HepG2 (cell line): Measurements from ENCODE around the gene BLMH. TPM values are rescaled to one million over a fixed set of nuclear protein-coding genes. Genes with fewer than 3 reads are reported as not detected.

Experiments
- HIVEP1 ChIP-seq: sonication (generic); formaldehyde crosslinking; IDR thresholded peaks from 2 replicates; pipeline ENCODE4 v1.4.0; 2020; ENCODE audit warnings: mild to moderate bottlenecking, missing genetic modification reagents
- KAT7 ChIP-seq: IDR thresholded peaks from 2 replicates; pipeline ENCODE4 v1.6.1; 2018; ENCODE audit warnings: borderline replicate concordance, missing compliant biosample characterization
- KMT2A ChIP-seq: sonication (generic); formaldehyde crosslinking; IDR thresholded peaks from 2 replicates; pipeline ENCODE4 v1.4.0; 2020; ENCODE audit warnings: missing genetic modification reagents
- PHF21A ChIP-seq: sonication (generic); formaldehyde crosslinking; IDR thresholded peaks from 2 replicates; pipeline ENCODE4 v1.5.0; 2020; ENCODE audit warnings: mild to moderate bottlenecking, missing genetic modification reagents
- RXRB ChIP-seq: IDR thresholded peaks from 2 replicates; pipeline ENCODE4 v1.6.1; 2016; ENCODE audit warnings: borderline replicate concordance, missing genetic modification reagents, missing compliant biosample characterization
- USF2 ChIP-seq, 2 experiments: sonication (generic) in 1 of 2; formaldehyde crosslinking in 1 of 2; IDR thresholded peaks; 2 replicates each; pipeline versions ENCODE4 v1.5.1 to v1.6.1; 2011 to 2020; ENCODE audit warnings: borderline replicate concordance in 1 of 2, low read depth in 1 of 2, low read length in 1 of 2, mild to moderate bottlenecking in 1 of 2, missing genetic modification reagents in 1 of 2, moderate library complexity in 1 of 2
- ZBTB20 ChIP-seq: sonication (generic); formaldehyde crosslinking; IDR thresholded peaks from 2 replicates; pipeline ENCODE4 v1.8.1; 2023; ENCODE audit warnings: missing genetic modification reagents, low read depth, mild to moderate bottlenecking, borderline replicate concordance
- ZFP1 ChIP-seq: IDR thresholded peaks from 2 replicates; pipeline ENCODE4 v1.6.1; 2016
- polyA plus RNA-seq, 8 experiments: library from polyadenylated mRNA; depleted of rRNA in 3 of 8; stranded (reverse) in 7 of 8; unstranded in 1 of 8; fragments of >200 nt; fragmentation: Illumina TruSeq in 4 of 8; extraction: Trizol in 4 of 8; gene quantifications; 2 replicates each; pipeline versions ENCODE4 v1.2.1 to v1.2.3, GENCODE V29; 2011 to 2016; ENCODE audit warnings: low read depth in 4 of 8, missing spikeins in 1 of 8, mixed read lengths in 1 of 8; ENCODE audit not compliant: insufficient read depth in 1 of 8
- total RNA-seq, 5 experiments: library from RNA; depleted of rRNA; stranded (reverse); fragments of >200 nt; fragmentation: Illumina TruSeq; extraction: Trizol; gene quantifications; 2 replicates each; pipeline ENCODE4 v1.2.3, GENCODE V29; 2016; ENCODE audit warnings: low read depth in 1 of 5
- TF ChIP-seq, protein P1 (sequence below): sonication (generic); formaldehyde crosslinking; IDR thresholded peaks from 2 replicates; pipeline ENCODE4 v1.5.1; 2020; ENCODE audit warnings: mild to moderate bottlenecking, moderate library complexity, missing genetic modification reagents
- TF ChIP-seq, protein P2 (sequence below): sonication (generic); formaldehyde crosslinking; IDR thresholded peaks from 2 replicates; pipeline ENCODE4 v1.4.0; 2020; ENCODE audit warnings: missing genetic modification reagents
- TF ChIP-seq, protein P3 (sequence below): sonication (generic); formaldehyde crosslinking; IDR thresholded peaks from 2 replicates; pipeline ENCODE4 v1.4.0; 2020; ENCODE audit warnings: mild to moderate bottlenecking, missing genetic modification reagents
- TF ChIP-seq, protein P4 (sequence below): sonication (generic); formaldehyde crosslinking; IDR thresholded peaks from 2 replicates; pipeline ENCODE4 v1.4.0; 2020; ENCODE audit warnings: missing genetic modification reagents

Gene BLMH
- total and polyA plus RNA-seq, 2 of the 13 experiments (the other 11 are each of a cell fraction or from before 2014, with no cell fraction given), result 12.1 to 41.0 TPM

GRCh38 chr17:30337393-30337999 lies 45.8 kb upstream of the BLMH start (continued):
- TF ChIP-seq, protein P1, sequence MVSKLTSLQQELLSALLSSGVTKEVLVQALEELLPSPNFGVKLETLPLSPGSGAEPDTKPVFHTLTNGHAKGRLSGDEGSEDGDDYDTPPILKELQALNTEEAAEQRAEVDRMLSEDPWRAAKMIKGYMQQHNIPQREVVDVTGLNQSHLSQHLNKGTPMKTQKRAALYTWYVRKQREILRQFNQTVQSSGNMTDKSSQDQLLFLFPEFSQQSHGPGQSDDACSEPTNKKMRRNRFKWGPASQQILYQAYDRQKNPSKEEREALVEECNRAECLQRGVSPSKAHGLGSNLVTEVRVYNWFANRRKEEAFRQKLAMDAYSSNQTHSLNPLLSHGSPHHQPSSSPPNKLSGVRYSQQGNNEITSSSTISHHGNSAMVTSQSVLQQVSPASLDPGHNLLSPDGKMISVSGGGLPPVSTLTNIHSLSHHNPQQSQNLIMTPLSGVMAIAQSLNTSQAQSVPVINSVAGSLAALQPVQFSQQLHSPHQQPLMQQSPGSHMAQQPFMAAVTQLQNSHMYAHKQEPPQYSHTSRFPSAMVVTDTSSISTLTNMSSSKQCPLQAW (CRISPR knock-in tag), result peak; percentile 92
- TF ChIP-seq, protein P2, sequence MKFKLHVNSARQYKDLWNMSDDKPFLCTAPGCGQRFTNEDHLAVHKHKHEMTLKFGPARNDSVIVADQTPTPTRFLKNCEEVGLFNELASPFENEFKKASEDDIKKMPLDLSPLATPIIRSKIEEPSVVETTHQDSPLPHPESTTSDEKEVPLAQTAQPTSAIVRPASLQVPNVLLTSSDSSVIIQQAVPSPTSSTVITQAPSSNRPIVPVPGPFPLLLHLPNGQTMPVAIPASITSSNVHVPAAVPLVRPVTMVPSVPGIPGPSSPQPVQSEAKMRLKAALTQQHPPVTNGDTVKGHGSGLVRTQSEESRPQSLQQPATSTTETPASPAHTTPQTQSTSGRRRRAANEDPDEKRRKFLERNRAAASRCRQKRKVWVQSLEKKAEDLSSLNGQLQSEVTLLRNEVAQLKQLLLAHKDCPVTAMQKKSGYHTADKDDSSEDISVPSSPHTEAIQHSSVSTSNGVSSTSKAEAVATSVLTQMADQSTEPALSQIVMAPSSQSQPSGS (CRISPR knock-in tag), result 0 out of 2 replicates have a peak, but pooled peaks have one; percentile 54
- TF ChIP-seq USF2 (IDR thresholded peaks at IDR 0.05; ENCODE audit: low read depth, low read length) (no peak), USF2 (CRISPR knock-in tag; IDR thresholded peaks at IDR 0.05; ENCODE audit: borderline replicate concordance) (peak; percentile 48; the same call in 1 of the 2 replicates), HIVEP1 (CRISPR knock-in tag) (0 out of 2 replicates have a peak, but pooled peaks have one; percentile 12), ZFP1 (no peak), PHF21A (CRISPR knock-in tag) (peak; percentile 86), KAT7 (no peak), KMT2A (CRISPR knock-in tag) (0 out of 2 replicates have a peak, but pooled peaks have one; percentile 32), ZBTB20 (CRISPR knock-in tag) (peak; percentile 19; the same call in 1 of the 2 replicates), RXRB (peak; percentile 90)
- TF ChIP-seq, protein P3, sequence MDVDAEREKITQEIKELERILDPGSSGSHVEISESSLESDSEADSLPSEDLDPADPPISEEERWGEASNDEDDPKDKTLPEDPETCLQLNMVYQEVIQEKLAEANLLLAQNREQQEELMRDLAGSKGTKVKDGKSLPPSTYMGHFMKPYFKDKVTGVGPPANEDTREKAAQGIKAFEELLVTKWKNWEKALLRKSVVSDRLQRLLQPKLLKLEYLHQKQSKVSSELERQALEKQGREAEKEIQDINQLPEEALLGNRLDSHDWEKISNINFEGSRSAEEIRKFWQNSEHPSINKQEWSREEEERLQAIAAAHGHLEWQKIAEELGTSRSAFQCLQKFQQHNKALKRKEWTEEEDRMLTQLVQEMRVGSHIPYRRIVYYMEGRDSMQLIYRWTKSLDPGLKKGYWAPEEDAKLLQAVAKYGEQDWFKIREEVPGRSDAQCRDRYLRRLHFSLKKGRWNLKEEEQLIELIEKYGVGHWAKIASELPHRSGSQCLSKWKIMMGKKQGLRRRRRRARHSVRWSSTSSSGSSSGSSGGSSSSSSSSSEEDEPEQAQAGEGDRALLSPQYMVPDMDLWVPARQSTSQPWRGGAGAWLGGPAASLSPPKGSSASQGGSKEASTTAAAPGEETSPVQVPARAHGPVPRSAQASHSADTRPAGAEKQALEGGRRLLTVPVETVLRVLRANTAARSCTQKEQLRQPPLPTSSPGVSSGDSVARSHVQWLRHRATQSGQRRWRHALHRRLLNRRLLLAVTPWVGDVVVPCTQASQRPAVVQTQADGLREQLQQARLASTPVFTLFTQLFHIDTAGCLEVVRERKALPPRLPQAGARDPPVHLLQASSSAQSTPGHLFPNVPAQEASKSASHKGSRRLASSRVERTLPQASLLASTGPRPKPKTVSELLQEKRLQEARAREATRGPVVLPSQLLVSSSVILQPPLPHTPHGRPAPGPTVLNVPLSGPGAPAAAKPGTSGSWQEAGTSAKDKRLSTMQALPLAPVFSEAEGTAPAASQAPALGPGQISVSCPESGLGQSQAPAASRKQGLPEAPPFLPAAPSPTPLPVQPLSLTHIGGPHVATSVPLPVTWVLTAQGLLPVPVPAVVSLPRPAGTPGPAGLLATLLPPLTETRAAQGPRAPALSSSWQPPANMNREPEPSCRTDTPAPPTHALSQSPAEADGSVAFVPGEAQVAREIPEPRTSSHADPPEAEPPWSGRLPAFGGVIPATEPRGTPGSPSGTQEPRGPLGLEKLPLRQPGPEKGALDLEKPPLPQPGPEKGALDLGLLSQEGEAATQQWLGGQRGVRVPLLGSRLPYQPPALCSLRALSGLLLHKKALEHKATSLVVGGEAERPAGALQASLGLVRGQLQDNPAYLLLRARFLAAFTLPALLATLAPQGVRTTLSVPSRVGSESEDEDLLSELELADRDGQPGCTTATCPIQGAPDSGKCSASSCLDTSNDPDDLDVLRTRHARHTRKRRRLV (CRISPR knock-in tag), result peak; percentile 74; the same call in 1 of the 2 replicates
- TF ChIP-seq, protein P4, sequence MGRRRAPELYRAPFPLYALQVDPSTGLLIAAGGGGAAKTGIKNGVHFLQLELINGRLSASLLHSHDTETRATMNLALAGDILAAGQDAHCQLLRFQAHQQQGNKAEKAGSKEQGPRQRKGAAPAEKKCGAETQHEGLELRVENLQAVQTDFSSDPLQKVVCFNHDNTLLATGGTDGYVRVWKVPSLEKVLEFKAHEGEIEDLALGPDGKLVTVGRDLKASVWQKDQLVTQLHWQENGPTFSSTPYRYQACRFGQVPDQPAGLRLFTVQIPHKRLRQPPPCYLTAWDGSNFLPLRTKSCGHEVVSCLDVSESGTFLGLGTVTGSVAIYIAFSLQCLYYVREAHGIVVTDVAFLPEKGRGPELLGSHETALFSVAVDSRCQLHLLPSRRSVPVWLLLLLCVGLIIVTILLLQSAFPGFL (CRISPR knock-in tag), result no peak
